ENCODE results near the gene RGS14. TPM values are rescaled to one million over a fixed set of nuclear protein-coding genes. Genes with fewer than 3 reads are reported as not detected.
A peak's percentile ranks its signal among the peaks of the same experiment; 100 is the strongest.

The RGS14 gene
- total RNA-seq, 2 experiments from 2014 or later, result 33.0 to 46.3 TPM

DNA sequence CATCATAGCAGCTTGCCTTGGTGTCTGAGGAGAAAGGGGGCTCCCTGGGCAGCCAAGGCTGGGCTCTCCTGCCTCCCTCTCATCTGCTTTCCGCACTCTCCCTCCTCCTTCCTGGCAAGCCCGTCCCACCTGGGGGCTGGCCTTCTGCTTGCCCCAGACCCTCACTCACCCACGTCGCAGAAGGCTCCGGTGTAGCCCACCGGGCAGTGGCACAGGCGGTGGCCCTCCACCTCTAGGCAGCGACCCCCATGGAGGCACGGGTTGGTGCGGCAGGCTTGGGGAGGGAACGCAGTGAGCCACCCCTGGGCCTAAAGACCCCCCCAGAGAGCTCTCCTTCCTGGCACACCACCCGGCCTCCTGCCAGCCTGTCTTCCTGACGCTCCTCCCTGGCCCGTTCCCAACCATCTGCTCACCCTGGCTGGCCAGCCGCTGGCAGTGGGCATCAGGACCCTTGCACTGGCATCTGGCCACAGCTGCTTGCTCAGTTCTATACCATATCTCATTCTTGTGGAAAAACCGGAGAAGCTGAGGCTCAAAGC is 47.0 kb downstream of the RGS14 start:
- H3K27ac ChIP-seq (ENCODE audit: low read depth, low read length, poor library complexity, severe bottlenecking), result no peak overlapping the region
- CTCF ChIA-PET (ENCODE audit: unreplicated experiment), result interaction anchor here (0.6 to 3.5 kb wide), 7 partner anchors 15 to 51 kb away, joined by 3 to 25 read pairs (median 7); no protein-coding TSS in a partner anchor

DNA sequence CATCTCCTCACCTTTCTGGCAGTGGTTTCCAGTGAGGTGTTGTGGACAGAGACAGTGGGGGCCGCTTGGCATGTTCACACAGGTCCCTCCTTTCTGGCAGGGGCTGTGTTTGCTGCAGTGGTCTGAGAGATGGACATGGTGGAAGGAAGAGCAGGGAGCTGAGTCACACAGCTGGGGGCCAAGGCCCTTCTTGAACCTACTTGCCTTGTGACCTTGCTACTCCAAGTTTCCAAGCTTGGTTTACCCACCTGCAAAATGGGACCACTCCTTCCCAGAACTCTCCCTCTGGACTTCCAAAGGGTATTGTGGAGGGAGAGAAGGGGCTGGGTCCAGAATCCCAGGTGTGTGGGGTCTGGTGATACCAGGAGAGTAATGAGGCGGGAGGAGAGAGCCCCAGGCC is 47.6 kb downstream of the RGS14 start:
- POLR2A ChIA-PET, result interaction anchor here (0.6 to 2.1 kb wide), 4 partner anchors 16 to 57 kb away, joined by 3 to 9 read pairs (median 6); partner anchors contain the start of gene GRK6
- CTCF ChIA-PET (ENCODE audit: unreplicated experiment), result interaction anchor here (3.5 kb wide), 1 partner anchor 47 kb away, joined by 11 read pairs; no protein-coding TSS in a partner anchor
- no peaks in the 10 kb centered on the region for H3K79me2 ChIP-seq (ENCODE audit: insufficient read depth, low read depth, low read length)
- intact Hi-C loops (cut with micrococcal nuclease; ENCODE audit: unreplicated experiment), result loop anchor here (10.0 kb wide), 1 partner anchor 189 kb away; the partner anchor contains the start of gene TMED9
- no peak for DNase-seq (ENCODE audit: low spot score)
- H3K9me2 ChIP-seq (ENCODE audit: insufficient read depth, low read length), result no peaks in the 10 kb centered on the region
- H3K4me1 ChIP-seq (ENCODE audit: insufficient read depth, low read length, poor library complexity, severe bottlenecking), result peaks cover 18% of the 10 kb centered on the region
- H3K9me3 ChIP-seq (ENCODE audit: low read length), result no peaks in the 10 kb centered on the region
- no peaks in the 10 kb centered on the region for H3K36me3 ChIP-seq (ENCODE audit: insufficient read depth, low read length)
- BruUV-seq (replicated peaks), result no TSS peak
- TF ChIP-seq EZH2phosphoT487 (IDR thresholded peaks at IDR 0.05; ENCODE audit: borderline replicate concordance, low read depth, low read length), result no peak
- TF ChIP-seq, protein P1, sequence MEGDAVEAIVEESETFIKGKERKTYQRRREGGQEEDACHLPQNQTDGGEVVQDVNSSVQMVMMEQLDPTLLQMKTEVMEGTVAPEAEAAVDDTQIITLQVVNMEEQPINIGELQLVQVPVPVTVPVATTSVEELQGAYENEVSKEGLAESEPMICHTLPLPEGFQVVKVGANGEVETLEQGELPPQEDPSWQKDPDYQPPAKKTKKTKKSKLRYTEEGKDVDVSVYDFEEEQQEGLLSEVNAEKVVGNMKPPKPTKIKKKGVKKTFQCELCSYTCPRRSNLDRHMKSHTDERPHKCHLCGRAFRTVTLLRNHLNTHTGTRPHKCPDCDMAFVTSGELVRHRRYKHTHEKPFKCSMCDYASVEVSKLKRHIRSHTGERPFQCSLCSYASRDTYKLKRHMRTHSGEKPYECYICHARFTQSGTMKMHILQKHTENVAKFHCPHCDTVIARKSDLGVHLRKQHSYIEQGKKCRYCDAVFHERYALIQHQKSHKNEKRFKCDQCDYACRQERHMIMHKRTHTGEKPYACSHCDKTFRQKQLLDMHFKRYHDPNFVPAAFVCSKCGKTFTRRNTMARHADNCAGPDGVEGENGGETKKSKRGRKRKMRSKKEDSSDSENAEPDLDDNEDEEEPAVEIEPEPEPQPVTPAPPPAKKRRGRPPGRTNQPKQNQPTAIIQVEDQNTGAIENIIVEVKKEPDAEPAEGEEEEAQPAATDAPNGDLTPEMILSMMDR (conservative IDR thresholded peaks at IDR 0.05; ENCODE audit: low read length), result no peak
- no peak overlapping the region for H3K4me3 ChIP-seq (ENCODE audit: low read depth, low read length, poor library complexity, severe bottlenecking)
- no peak overlapping the region for H3K4me2 ChIP-seq (ENCODE audit: low read length)
- no peaks in the 10 kb centered on the region for H4K20me1 ChIP-seq (ENCODE audit: insufficient read depth, low read length)
- H3K27ac ChIP-seq (ENCODE audit: low read depth, low read length, poor library complexity, severe bottlenecking), result no peak overlapping the region
- no peak overlapping the region for H2AFZ ChIP-seq (ENCODE audit: low read length)

More for the DNA sequence above, 47.0 kb downstream of the RGS14 start:
- no TSS peak for BruUV-seq (replicated peaks)
- intact Hi-C loops (cut with micrococcal nuclease; ENCODE audit: unreplicated experiment), result loop anchor here (1.0 to 10.0 kb wide), 3 partner anchors 42 to 190 kb away; partner anchors contain the start of genes PRR7 and TMED9
- Histone ChIP-seq H3K4me2 (ENCODE audit: low read length) (peak overlapping the region; percentile 73), H3K9me2 (ENCODE audit: insufficient read depth, low read length) (no peaks in the 10 kb centered on the region), H3K9me3 (ENCODE audit: low read length) (no peaks in the 10 kb centered on the region), H3K36me3 (ENCODE audit: insufficient read depth, low read length) (no peaks in the 10 kb centered on the region), H3K79me2 (ENCODE audit: insufficient read depth, low read depth, low read length) (no peaks in the 10 kb centered on the region), H3K4me1 (ENCODE audit: insufficient read depth, low read length, poor library complexity, severe bottlenecking) (peaks cover 18% of the 10 kb centered on the region), H2AFZ (ENCODE audit: low read length) (peak overlapping the region; percentile 58; the same call in 1 of the 2 replicates), H3K4me3 (ENCODE audit: low read depth, low read length, poor library complexity, severe bottlenecking) (peak overlapping the region; percentile 62), H4K20me1 (ENCODE audit: insufficient read depth, low read length) (no peaks in the 10 kb centered on the region)
- DNase-seq (ENCODE audit: low spot score), result no peak
- TF ChIP-seq EZH2phosphoT487 (IDR thresholded peaks at IDR 0.05; ENCODE audit: borderline replicate concordance, low read depth, low read length), result no peak
- TF ChIP-seq, protein P1 (conservative IDR thresholded peaks at IDR 0.05; ENCODE audit: low read length), result no peak
- POLR2A ChIA-PET, result interaction anchor here (0.6 to 2.6 kb wide), 8 partner anchors 10 to 56 kb away, joined by 3 to 10 read pairs (median 5); partner anchors contain the start of gene GRK6

DNA sequence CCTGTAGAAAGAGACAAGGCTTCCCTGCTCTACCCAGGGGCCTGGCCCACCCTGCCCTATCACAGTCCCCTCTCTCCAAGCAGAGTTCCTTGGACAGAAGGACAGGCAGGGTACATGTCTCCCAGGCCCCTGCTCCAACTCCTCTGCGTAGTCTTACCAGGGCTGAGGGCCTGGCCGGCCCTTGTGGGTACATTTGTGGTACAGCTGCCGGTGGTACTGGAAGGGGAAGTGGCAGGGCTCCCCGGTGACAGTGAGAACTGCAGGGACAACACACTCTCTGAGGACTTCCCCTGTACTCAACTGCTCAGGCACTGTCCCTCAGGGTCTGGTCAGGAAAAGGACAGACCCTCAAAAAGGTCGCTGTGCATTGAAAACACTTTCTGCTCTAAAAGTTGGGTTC is 48.1 kb downstream of the RGS14 start:
- no peak for DNase-seq (ENCODE audit: low spot score)

More for the DNA sequence above, 48.1 kb downstream of the RGS14 start:
- Histone ChIP-seq H3K9me3 (ENCODE audit: low read length) (no peaks in the 10 kb centered on the region), H3K4me2 (ENCODE audit: low read length) (no peak overlapping the region), H3K27ac (ENCODE audit: low read depth, low read length, poor library complexity, severe bottlenecking) (no peak overlapping the region), H3K36me3 (ENCODE audit: insufficient read depth, low read length) (no peaks in the 10 kb centered on the region), H4K20me1 (ENCODE audit: insufficient read depth, low read length) (no peaks in the 10 kb centered on the region), H3K4me1 (ENCODE audit: insufficient read depth, low read length, poor library complexity, severe bottlenecking) (peaks cover 21% of the 10 kb centered on the region), H3K9me2 (ENCODE audit: insufficient read depth, low read length) (no peaks in the 10 kb centered on the region), H3K4me3 (ENCODE audit: low read depth, low read length, poor library complexity, severe bottlenecking) (no peak overlapping the region), H2AFZ (ENCODE audit: low read length) (no peak overlapping the region), H3K79me2 (ENCODE audit: insufficient read depth, low read depth, low read length) (no peaks in the 10 kb centered on the region)
- intact Hi-C loops (cut with micrococcal nuclease; ENCODE audit: unreplicated experiment), result loop anchor here (10.0 kb wide), 1 partner anchor 189 kb away; the partner anchor contains the start of gene TMED9
- ChIA-PET CTCF (ENCODE audit: unreplicated experiment) (interaction anchor here (3.5 kb wide), 1 partner anchor 47 kb away, joined by 11 read pairs; no protein-coding TSS in a partner anchor), POLR2A (interaction anchor here (1.3 kb wide), 2 partner anchors 16 to 26 kb away, joined by 3 read pairs; no protein-coding TSS in a partner anchor)
- TF ChIP-seq, protein P1 (conservative IDR thresholded peaks at IDR 0.05; ENCODE audit: low read length), result no peak
- TF ChIP-seq EZH2phosphoT487 (IDR thresholded peaks at IDR 0.05; ENCODE audit: borderline replicate concordance, low read depth, low read length), result no peak
- BruUV-seq (replicated peaks), result no TSS peak
